Ishikawa (cell line): ENCODE results near the gene ANKRD6.

ENCODE experiments used
- CREB1 ChIP-seq: IDR thresholded peaks from 2 replicates; pipeline ENCODE4 v1.6.1; 2012; ENCODE audit warnings: low read depth
- EGR1 ChIP-seq: IDR thresholded peaks from 2 replicates; pipeline ENCODE4 v1.6.1; 2012
- EP300 ChIP-seq: IDR thresholded peaks from 2 replicates; pipeline ENCODE4 v1.6.1; 2012; ENCODE audit warnings: borderline replicate concordance
- FOXM1 ChIP-seq: IDR thresholded peaks from 2 replicates; pipeline ENCODE4 v1.6.1; 2012; ENCODE audit warnings: low read depth, borderline replicate concordance
- NFIC ChIP-seq: IDR thresholded peaks from 2 replicates; pipeline ENCODE4 v1.6.1; 2012
- RAD21 ChIP-seq: IDR thresholded peaks from 2 replicates; pipeline ENCODE4 v1.6.1; 2012; ENCODE audit warnings: low read depth
- TAF1 ChIP-seq: IDR thresholded peaks from 2 replicates; pipeline ENCODE4 v1.6.1; 2012; ENCODE audit warnings: low read depth, mild to moderate bottlenecking
- YY1 ChIP-seq: IDR thresholded peaks from 2 replicates; pipeline ENCODE4 v1.6.1; 2012; ENCODE audit warnings: low read depth
- TF ChIP-seq, protein P1 (sequence below): IDR thresholded peaks from 2 replicates; pipeline ENCODE4 v1.6.1; 2012

DNA sequence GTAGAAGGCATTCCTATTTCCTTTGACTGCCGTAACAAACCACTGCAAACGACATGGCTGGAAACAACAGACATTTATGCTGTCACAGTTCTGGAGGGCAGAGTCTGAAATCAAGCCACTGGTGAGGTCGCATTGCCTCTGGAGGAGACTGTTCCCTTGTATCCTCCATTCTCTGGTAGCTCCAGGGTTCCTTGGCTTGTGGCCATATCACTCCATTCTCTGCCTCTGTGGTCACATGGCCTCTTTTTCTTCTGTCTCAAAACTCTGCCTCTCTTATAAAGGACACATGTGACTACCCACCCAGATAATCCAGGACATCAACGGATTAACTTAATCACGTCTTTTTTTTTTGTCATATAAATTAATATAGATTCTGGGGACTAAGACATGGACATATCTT, 121.2 kb downstream of the ANKRD6 start:
- TF ChIP-seq YY1 = no peak
- TF ChIP-seq EP300 = no peak
- TF ChIP-seq RAD21 = no peak
- no peak for TF ChIP-seq CREB1
- TF ChIP-seq EGR1 = no peak
- TF ChIP-seq, protein P1, sequence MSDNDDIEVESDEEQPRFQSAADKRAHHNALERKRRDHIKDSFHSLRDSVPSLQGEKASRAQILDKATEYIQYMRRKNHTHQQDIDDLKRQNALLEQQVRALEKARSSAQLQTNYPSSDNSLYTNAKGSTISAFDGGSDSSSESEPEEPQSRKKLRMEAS = no peak
- TF ChIP-seq TAF1 = no peak
- no peak for TF ChIP-seq NFIC
- no peak for TF ChIP-seq FOXM1
